Activated T-helper 1 cell treated with anti-CD3 and anti-CD28 coated beads, Interleukin-12 subunit alpha, Interleukin-12 subunit beta, Interleukin-2, Interleukin-4 antibody, amounts not matched to agents 30 ng/mL and 10 ng/mL and 1 ng/mL, durations not matched to agents 14 hours and 24 hours and 36 hours (primary cell): ENCODE data around the gene RPF1. TPM values are rescaled to one million over a fixed set of nuclear protein-coding genes. Genes with fewer than 3 reads are reported as not detected.
"Not testable (repeated sequence)": the region's sequence is repeated elsewhere in the genome, so short reads cannot be mapped to it uniquely, and the experiment has no call there.

Experiments used
- DNase-seq: peaks from one replicate; pipeline ENCODE4 v3.0.0; 2021; ENCODE audit warnings: low spot score
- H3K27ac Mint-ChIP-seq: one replicate; pipeline ENCODE4 v1.8.0; 2021; ENCODE audit warnings: mild to moderate bottlenecking, mixed read lengths
- H3K27me3 Mint-ChIP-seq: one replicate; pipeline ENCODE4 v1.8.0; 2022; ENCODE audit warnings: mild to moderate bottlenecking, moderate library complexity, mixed read lengths; ENCODE audit not compliant: insufficient read depth
- H3K36me3 Mint-ChIP-seq: one replicate; pipeline ENCODE4 v1.8.0; 2021; ENCODE audit warnings: low read depth, mixed read lengths
- H3K4me1 Mint-ChIP-seq: one replicate; pipeline ENCODE4 v1.8.0; 2021; ENCODE audit warnings: low read depth, mixed read lengths
- H3K4me3 Mint-ChIP-seq: one replicate; pipeline ENCODE4 v1.8.0; 2021; ENCODE audit warnings: mild to moderate bottlenecking, moderate library complexity, mixed read lengths
- H3K9me3 Mint-ChIP-seq: one replicate; pipeline ENCODE4 v1.8.0; 2021; ENCODE audit warnings: mixed read lengths
- intact Hi-C: fragments of 100-400 bp; cut with micrococcal nuclease; formaldehyde crosslinking; loops from one replicate; pipeline ENCODE4 v1.15.1; 2024
- total RNA-seq: library from RNA; stranded (reverse); gene quantifications from 2 replicates; pipeline ENCODE4 v1.2.3, GENCODE V29; 2022

Gene RPF1
- total RNA-seq, 1 donor from 2014 or later = 65.2 TPM

- no peak overlapping the region for H3K4me3 Mint-ChIP-seq
- no peak overlapping the region for H3K27ac Mint-ChIP-seq
- H3K9me3 Mint-ChIP-seq = no peaks in the 10 kb centered on the region
- H3K27me3 Mint-ChIP-seq = no peaks in the 10 kb centered on the region
- DNase-seq = no peak
- peaks cover 34% of the 10 kb centered on the region for H3K36me3 Mint-ChIP-seq
- peaks cover 50% of the 10 kb centered on the region for H3K4me1 Mint-ChIP-seq
- intact Hi-C loops = loop anchor here (10.0 kb wide), 2 partner anchors 198 to 252 kb away; partner anchors contain the start of gene SAMD13
Observed at GRCh38 chr1:84502927-84503326, 23.9 kb downstream of the RPF1 start.

GRCh38 chr1:84504580-84505492 lies 25.8 kb downstream of the RPF1 start:
- Mint-ChIP-seq H3K36me3 (peaks cover 29% of the 10 kb centered on the region), H3K4me1 (peaks cover 50% of the 10 kb centered on the region), H3K9me3 (peaks cover 8% of the 10 kb centered on the region)

GRCh38 chr1:84505493-84506001 lies 26.5 kb downstream of the RPF1 start:
- Mint-ChIP-seq H3K4me3 (peak overlapping the region; percentile 98), H3K27me3 (no peaks in the 10 kb centered on the region), H3K9me3 (peaks cover 8% of the 10 kb centered on the region), H3K4me1 (peaks cover 45% of the 10 kb centered on the region), H3K36me3 (peaks cover 29% of the 10 kb centered on the region), H3K27ac (peak overlapping the region; percentile 98)
- DNase-seq = no peak
- intact Hi-C loops = loop anchor here (1.0 to 10.0 kb wide), 14 partner anchors 8 to 793 kb away; partner anchors contain the start of genes RPF1, SAMD13 and SSX2IP

More at GRCh38 chr1:84504580-84505492, 25.8 kb downstream of the RPF1 start:
- Mint-ChIP-seq H3K27ac (peak overlapping the region; percentile 98), H3K27me3 (no peaks in the 10 kb centered on the region), H3K4me3 (peak overlapping the region; percentile 98)
- intact Hi-C loops = loop anchor here (1.0 to 10.0 kb wide), 5 partner anchors 8 to 432 kb away; partner anchors contain the start of gene SAMD13
- DNase-seq = no peak

- peak within 1 kb of the TSS; percentile 98 for H3K27ac Mint-ChIP-seq
- H3K36me3 Mint-ChIP-seq = peaks cover 25% of the 10 kb centered on the region
- H3K9me3 Mint-ChIP-seq = peaks cover 8% of the 10 kb centered on the region
- no peaks in the 10 kb centered on the region for H3K27me3 Mint-ChIP-seq
- H3K4me3 Mint-ChIP-seq = peak within 1 kb of the TSS; percentile 98
- intact Hi-C loops = loop anchor here (1.0 to 10.0 kb wide), 12 partner anchors 27 to 792 kb away; partner anchors contain the start of genes RPF1, SAMD13 and SSX2IP
- peaks cover 38% of the 10 kb centered on the region for H3K4me1 Mint-ChIP-seq
- DNase-seq = peak; percentile 96
Observed at GRCh38 chr1:84506002-84506728, 27.1 kb downstream of the RPF1 start, which contains the start of the genes GNG5 and SPATA1. TSS of gene GNG5 (minus strand) at chr1:84506581. CDS start at chr1:84506091, 490 bp downstream. TSS of gene SPATA1 (plus strand) at chr1:84506386. CDS start at chr1:84516360, 9,974 bp downstream.

- intact Hi-C loops = loop anchor here (1.0 to 10.0 kb wide), 12 partner anchors 28 to 791 kb away; partner anchors contain the start of genes RPF1, SAMD13 and SSX2IP
- Mint-ChIP-seq H3K4me1 (peaks cover 31% of the 10 kb centered on the region), H3K4me3 (peak overlapping the region; percentile 88), H3K9me3 (peaks cover 8% of the 10 kb centered on the region), H3K27ac (peak overlapping the region; percentile 92), H3K36me3 (peaks cover 18% of the 10 kb centered on the region), H3K27me3 (no peaks in the 10 kb centered on the region)
- DNase-seq = no peak
Observed at GRCh38 chr1:84506729-84507453, 27.8 kb downstream of the RPF1 start.

- H3K27ac Mint-ChIP-seq, DNase-seq, H3K27me3 Mint-ChIP-seq, H3K9me3 Mint-ChIP-seq, H3K4me3 Mint-ChIP-seq: not testable (repeated sequence)
- peaks cover 30% of the 10 kb centered on the region for H3K4me1 Mint-ChIP-seq
- H3K36me3 Mint-ChIP-seq = peaks cover 18% of the 10 kb centered on the region
- intact Hi-C loops = loop anchor here (2.0 to 10.0 kb wide), 6 partner anchors 31 to 767 kb away; partner anchors contain the start of gene SAMD13
Observed at GRCh38 chr1:84507887-84508286, 28.8 kb downstream of the RPF1 start.

GRCh38 chr1:84508510-84508909 lies 29.4 kb downstream of the RPF1 start:
- no peak overlapping the region for H3K4me3 Mint-ChIP-seq
- H3K27ac Mint-ChIP-seq = no peak overlapping the region
- H3K27me3 Mint-ChIP-seq = no peaks in the 10 kb centered on the region
- peaks cover 8% of the 10 kb centered on the region for H3K9me3 Mint-ChIP-seq
- intact Hi-C loops = loop anchor here (5.0 to 10.0 kb wide), 3 partner anchors 204 to 429 kb away; partner anchors contain the start of gene SAMD13
- peaks cover 14% of the 10 kb centered on the region for H3K36me3 Mint-ChIP-seq
- H3K4me1 Mint-ChIP-seq = peaks cover 24% of the 10 kb centered on the region
- no peak for DNase-seq

GRCh38 chr1:84509029-84509428 lies 30.0 kb downstream of the RPF1 start:
- H3K9me3 Mint-ChIP-seq = peaks cover 8% of the 10 kb centered on the region
- DNase-seq = no peak
- peaks cover 19% of the 10 kb centered on the region for H3K4me1 Mint-ChIP-seq
- no peaks in the 10 kb centered on the region for H3K27me3 Mint-ChIP-seq
- H3K27ac Mint-ChIP-seq = no peak overlapping the region
- intact Hi-C loops = loop anchor here (5.0 to 10.0 kb wide), 3 partner anchors 204 to 428 kb away; partner anchors contain the start of gene SAMD13
- H3K36me3 Mint-ChIP-seq = peaks cover 14% of the 10 kb centered on the region
- H3K4me3 Mint-ChIP-seq = no peak overlapping the region

- intact Hi-C loops = no loop called here
- H3K9me3 Mint-ChIP-seq = peaks cover 8% of the 10 kb centered on the region
- no peak for DNase-seq
- H3K36me3 Mint-ChIP-seq = peaks cover 9% of the 10 kb centered on the region
- no peak overlapping the region for H3K4me3 Mint-ChIP-seq
- no peaks in the 10 kb centered on the region for H3K27me3 Mint-ChIP-seq
- H3K4me1 Mint-ChIP-seq = peaks cover 7% of the 10 kb centered on the region
- no peak overlapping the region for H3K27ac Mint-ChIP-seq
Observed at GRCh38 chr1:84510165-84510564, 31.1 kb downstream of the RPF1 start.

GRCh38 chr1:84510668-84511067 lies 31.6 kb downstream of the RPF1 start:
- Mint-ChIP-seq H3K27me3 (no peaks in the 10 kb centered on the region), H3K9me3 (peaks cover 8% of the 10 kb centered on the region), H3K4me3 (no peak overlapping the region), H3K36me3 (peaks cover 6% of the 10 kb centered on the region), H3K27ac (no peak overlapping the region), H3K4me1 (peaks cover 5% of the 10 kb centered on the region)
- intact Hi-C loops = no loop called here
- DNase-seq = no peak

GRCh38 chr1:84524590-84524989 lies 45.5 kb downstream of the RPF1 start:
- Mint-ChIP-seq H3K4me1 (no peaks in the 10 kb centered on the region), H3K36me3 (peaks cover 1% of the 10 kb centered on the region), H3K9me3 (no peaks in the 10 kb centered on the region), H3K4me3 (no peak overlapping the region), H3K27ac (no peak overlapping the region), H3K27me3 (peaks cover 2% of the 10 kb centered on the region)
- no peak for DNase-seq
- intact Hi-C loops = no loop called here

GRCh38 chr1:84525779-84526178 lies 46.7 kb downstream of the RPF1 start:
- Mint-ChIP-seq H3K36me3 (peaks cover 1% of the 10 kb centered on the region), H3K27ac (no peak overlapping the region), H3K27me3 (peaks cover 2% of the 10 kb centered on the region), H3K4me1 (no peaks in the 10 kb centered on the region), H3K4me3 (no peak overlapping the region), H3K9me3 (no peaks in the 10 kb centered on the region)
- no peak for DNase-seq
- intact Hi-C loops = no loop called here
